NOMO-1 (cell line): ENCODE data around the gene EPHA5.
"Not testable (repeated sequence)": the region's sequence is repeated elsewhere in the genome, so short reads cannot be mapped to it uniquely, and the experiment has no call there.

Experiments
- DNase-seq, 2 experiments: peaks; one replicate each; lab custom pipeline; 2025; ENCODE audit not compliant: unreplicated experiment in 2 of 2; lab: John Stamatoyannopoulos, UW

EPHA5 gene

DNA sequence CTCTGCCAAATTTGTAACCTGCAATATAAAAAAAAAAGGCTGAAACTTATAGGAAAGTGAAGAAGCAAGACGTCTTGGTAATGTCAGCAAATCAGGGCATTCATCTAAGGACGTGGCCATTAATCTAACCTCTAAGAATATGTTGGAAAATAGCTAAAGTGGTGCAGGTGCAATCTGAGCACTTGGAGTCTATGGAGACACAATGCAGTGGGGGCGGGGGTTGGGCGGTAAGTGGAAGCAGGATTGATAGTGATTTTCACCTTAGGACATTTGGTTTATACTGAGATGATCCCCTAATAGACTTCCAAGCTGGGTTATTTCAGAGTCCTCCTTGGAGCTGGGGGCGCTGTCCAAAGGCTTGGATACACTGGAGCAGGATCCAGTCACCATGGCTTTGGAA, 283.4 kb downstream of the EPHA5 start:
- no peak for DNase-seq

DNA sequence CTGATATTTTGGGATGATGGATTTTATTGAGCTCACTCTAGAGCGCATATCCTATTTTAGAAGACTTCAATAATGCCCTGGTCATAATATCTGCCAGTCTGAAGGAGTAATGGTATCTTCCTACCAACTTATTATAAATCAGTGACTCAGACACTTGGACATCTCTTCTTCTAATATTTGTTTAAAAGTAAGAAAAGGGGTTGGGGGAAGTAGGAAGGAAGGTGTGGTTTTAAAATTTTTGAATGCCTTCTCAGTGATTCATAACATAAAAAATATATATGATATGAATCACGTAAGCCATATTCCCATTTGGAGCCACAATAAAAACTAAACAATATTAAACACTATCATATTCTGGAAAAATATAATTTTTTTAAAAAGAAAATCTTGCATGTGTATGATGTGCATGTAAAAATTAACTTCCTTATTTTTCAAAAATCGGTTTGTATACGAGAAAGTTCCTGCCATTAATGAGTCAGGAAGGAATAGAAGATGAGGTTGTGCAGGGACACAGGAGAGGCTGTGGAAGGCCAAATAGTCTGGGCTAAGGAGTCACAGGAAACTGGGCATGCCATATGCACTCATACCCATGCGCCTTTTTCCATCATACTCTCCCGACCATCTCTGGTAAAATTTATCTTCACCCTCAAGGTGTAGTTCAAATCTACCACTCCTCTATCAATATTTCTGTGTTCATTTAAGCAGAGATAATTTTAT, 286.5 kb downstream of the EPHA5 start:
- no peak for DNase-seq

DNA sequence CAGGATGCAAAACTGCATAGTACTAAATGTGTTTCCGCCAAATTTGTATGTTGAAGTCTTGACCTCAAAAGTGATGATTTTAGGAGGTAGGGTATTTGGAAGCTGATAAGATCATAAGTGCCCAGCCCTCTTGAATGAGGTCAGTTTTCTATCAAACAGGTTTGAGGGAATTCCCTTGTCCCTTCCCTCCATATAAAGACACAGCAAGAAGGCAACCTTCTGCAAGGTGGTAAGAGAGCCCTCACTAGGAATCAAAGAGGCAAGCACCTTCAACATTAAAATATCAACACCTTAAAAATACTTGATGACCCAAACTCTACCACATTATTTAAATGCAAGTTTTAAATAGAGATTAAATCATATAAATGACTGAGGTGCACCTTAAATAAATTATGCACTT, 288.6 kb downstream of the EPHA5 start:
- no peak for DNase-seq

DNA sequence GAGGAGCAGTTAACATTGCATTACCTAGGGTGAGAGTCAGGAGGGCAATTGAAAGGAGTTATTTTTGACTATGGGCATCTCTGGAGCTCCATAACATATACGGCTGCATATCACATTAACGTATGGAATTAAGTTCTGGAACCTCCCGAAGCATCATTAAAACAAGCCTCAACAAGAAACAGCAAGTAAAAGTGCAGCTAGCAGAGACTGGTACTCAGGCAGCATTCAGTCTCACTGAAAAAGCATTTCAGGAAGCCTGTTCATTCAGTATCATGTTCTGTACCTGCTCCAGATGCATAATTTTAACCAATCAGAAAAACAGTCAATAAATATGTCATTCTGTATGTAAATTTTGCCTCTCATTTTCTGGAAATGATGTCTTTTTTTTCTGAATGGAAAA, 299.6 kb downstream of the EPHA5 start:
- DNase-seq, result no peak

DNA sequence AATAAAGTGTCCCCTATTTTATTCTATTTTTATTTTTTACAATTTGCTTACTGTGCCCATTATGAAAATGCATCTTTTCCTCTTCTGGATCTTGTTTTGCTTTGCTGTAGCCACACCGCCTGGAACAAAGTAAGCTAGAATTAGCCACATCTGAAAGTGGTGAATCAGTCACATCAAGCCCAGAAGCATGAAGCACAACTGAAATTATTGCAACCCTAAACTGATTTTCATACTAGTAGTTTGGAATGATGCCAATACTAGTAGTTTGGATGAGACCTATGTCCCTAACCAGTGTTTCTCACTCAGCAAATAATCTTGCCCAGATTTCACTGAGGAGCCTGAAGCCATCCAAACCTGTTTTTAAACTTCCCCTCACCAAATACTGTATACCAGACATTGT, 303.0 kb downstream of the EPHA5 start:
- DNase-seq, result no peak

DNA sequence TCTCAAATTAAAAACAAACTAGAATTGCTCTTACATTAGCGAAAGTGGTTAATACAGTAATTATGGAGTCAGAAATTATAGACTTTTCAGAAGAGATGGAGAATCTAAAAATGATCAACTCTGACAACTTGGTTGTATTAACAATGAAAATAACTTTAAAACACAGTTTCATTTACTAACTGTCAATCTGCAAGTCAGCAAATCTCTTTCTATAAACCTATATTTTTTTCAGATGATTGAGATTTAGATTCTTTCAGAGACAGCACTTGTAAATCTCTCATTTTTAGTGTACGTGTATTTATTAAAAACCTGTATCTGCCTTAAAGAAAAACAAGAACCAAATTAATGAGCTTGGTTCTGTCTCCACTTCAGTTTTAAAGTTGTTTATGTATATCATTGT, 311.4 kb downstream of the EPHA5 start:
- no peak for DNase-seq

DNA sequence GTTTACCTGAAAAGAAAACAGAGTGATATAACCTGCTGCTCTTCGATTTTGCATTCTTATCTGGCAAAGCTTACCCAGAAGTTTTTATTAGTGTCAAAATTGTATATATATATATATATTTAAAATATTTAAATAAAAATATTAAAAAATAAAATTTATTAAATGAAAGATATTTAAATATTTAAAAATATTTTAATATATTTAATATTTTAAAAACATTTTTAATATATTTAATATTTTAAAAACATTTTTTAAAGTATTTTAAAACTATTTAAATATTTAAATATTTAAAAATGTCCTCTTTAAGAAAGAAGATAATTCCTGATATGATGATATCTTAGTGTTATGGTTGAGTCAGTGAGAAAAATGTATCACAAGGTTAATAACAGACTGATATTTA, 317.2 kb downstream of the EPHA5 start:
- DNase-seq, result no peak

DNA sequence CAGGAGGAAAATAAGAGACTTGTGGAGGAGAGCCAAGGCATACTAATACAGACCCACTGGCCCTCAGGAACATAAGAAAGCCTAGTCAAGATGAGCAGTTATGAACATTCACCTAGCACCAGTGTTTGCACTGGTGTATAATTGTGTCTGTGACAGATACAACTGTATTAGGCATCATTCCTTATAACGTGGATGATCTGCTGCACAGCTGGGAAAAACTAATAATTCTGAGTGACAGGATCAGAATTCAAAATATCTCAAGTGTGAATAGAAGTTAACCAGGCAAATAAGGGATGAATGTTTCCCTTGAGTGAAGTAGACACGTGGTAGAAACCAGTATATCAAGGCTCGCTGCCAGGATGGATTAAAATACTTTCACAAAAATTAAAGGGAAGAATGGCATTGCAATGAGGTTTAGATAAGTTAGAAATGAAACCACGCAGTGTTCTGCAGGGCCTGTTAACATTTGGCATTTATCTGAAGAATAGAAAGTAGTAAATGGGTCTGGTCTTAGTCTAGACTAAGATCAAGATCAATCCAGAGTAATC, 325.9 kb downstream of the EPHA5 start:
- DNase-seq, result no peak

DNA sequence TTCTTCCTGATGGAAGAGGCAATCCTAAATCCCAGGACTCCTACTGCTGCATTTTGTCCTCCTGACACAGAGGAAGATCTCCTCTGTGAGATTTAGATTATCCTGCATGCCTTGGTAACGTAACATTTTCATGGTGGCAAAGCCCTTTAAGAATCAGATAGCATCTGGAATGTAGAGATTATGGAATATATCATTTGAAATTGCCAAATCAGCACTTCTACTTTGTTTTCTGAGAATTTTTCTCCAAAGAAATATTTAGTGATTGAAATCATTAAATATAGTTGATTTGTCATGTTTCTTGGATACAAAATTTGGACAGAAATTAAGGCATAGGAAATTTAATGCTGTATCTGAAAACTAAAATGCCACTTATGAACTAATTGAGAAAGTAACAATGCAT, 326.9 kb downstream of the EPHA5 start:
- DNase-seq, result no peak

DNA sequence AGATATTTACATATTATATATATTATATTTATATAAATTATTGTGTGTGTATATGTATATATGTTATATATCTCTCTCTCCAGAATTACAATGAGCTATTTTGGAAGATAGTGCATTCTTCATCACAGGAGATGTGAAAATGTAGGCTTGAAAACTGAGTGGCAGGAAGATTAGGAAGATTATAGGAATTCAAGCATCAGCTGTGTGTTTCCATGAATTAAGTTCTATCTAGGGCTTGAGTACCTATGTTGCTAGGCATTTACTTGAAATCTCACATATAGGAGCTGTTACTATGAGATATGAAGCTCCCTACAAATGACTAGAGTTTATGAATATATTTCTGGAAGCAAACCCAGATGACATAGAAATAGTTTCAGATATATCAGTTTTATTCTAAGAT, 328.7 kb downstream of the EPHA5 start:
- DNase-seq, result no peak

DNA sequence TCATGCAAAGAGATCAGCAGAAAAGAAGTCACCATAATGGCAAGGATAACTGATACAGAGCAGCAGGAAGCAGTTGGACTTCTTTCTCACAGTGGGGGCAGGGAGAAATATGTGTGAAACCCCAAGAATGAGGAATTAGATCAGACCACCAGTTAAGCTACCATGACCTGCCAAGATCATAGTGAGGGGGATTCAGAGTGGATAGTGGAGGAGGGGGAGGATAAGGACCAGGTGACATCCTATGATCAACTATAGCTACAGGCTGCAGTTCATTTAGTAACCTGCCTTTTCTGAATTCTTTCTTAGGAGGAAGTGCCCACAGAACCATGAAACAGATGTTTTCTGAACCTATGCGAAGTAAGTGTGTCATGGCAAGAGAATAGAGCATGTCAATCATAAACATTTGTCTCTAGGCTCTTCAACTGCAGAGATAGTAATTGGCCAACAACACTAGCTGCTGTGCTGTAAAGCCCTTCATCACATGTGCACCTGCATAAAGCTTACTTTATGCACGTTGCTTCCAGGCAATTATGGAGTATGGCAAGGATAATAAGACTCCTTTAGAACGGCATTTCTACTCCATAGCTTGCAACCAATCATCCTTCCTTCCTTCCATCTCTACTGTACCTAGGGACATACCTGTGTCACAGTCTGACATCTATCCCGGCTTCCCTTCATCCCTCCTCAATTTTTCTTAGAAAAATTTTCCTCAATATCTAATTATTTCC, 329.7 kb downstream of the EPHA5 start:
- no peak for DNase-seq

DNA sequence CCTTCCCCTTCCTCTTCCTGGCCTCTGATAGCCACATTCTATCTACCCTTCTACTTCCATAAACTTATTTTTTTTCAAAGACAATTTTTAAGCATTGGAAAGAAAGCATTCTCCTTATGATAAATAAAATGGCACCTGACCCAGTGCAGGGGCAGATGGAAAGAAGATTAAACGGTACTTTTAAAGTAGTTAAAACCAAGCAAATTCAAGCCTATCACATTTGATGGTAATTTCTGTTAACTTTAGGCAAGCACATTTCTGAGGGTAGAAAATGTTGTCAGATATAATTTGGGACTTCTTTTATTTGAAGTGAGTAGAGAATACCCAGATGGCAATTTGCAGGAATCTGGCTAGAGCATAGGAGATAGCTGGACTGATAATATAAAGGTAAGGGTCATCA, 332.9 kb downstream of the EPHA5 start:
- DNase-seq, result no peak

DNA sequence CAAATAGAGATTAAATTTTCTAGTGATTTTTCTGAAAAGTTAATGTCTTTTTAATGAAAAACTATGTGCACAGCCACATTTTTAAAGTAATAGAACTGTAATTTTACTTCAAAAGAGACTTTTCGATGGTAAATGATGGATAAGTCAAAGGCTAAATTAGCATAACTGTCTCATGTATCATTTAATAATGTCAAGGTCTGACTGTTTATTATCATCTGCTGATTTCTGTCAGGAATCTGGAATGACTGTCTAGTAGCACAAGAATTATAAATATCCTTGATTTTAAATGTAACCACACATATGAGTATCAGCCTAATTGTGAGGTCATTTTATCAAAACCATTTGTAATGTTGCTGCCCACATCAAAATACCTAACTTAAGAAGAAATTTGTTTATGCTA, 333.8 kb downstream of the EPHA5 start:
- no peak for DNase-seq

DNA sequence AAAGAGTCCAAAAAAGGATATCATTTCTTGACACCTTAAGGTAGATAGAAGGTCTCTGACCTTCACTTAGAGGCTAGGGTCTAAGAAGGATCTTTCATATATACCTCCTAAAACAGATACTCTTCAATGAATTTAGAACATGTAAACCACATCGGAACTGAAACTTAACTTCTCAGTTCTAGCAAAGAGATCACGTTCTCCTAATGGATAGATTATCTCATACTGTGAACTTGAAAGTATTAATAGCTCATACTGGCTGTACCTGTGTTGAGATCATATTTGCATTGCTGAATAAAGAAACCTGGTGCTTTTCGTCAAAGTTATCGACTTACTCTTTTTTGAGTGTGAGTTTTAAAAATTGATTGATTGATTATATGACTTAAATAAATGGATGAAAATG, 353.8 kb downstream of the EPHA5 start:
- DNase-seq, result no peak

DNA sequence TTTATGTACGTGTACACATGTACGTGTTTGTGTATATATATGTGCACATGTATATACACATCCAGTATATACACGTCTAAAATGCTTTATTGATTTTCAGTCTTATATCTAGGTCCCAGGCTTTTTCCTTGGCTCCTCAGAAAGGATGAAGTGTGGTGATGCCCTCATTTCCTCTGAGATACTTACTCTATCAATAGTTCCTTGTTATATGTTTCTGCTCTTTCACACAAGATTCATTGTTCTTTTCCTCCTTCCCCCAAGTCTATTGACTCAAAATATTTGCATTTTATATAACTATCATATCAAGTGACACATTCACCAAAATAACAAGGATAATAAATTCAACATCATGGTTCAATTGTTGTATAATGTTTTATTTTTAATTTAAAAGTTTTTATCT, 359.2 kb downstream of the EPHA5 start:
- no peak for DNase-seq

DNA sequence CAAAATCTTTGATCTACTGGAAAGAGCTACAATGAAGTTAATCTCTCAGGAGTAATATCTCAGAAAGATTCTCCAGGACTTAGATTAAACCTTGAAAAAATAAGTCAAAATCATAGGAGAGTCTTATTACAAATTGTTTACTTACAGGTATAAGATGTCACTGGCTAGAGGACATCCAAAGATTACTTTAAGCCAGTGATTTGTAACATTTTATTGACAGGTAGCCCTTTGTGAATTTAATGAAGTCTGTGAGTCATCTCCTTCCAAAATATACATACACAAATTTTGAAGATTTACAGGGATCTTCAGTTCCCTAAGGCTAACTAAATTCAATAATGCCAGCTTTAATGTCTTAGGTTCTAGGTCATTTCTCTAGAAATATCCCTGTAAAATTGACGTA, 359.7 kb downstream of the EPHA5 start:
- DNase-seq, result no peak

DNA sequence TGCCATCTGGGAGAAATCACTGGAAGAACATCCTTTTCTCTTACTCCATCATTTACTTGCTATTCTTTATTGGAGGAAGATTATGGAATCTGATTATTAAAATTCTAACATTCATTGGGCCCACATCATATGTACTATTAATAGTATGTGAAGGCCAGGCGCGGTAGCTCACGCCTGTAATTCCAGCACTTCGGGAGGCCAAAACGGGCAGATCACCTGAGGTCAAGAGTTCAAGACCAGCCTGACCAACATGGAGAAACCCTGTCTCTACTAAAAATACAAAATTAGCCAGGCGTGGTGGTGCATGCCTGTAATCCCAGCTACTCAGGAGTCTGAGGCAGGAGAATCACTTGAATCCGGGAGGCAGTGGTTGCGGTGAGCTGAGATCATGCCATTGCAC, 361.7 kb downstream of the EPHA5 start:
- not testable (repeated sequence) for DNase-seq

DNA sequence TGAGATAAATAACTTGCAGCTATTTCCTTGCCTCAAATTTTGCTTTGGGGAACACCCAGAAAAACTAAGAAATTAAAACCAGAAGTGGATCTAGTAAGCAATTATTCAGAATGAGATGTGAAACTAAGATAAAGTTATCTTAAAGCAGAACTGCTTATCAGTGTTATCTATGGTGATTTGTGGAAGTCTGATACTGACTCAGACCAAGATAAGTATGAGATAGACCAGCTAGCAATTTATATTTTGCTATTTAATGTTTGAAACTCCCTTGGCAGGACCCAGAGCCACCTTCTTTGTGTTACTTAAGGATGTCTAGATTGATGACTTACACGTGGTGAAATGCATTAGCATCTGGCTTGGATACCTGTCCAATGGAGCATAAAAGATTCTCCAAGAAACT, 368.1 kb downstream of the EPHA5 start:
- no peak for DNase-seq

DNA sequence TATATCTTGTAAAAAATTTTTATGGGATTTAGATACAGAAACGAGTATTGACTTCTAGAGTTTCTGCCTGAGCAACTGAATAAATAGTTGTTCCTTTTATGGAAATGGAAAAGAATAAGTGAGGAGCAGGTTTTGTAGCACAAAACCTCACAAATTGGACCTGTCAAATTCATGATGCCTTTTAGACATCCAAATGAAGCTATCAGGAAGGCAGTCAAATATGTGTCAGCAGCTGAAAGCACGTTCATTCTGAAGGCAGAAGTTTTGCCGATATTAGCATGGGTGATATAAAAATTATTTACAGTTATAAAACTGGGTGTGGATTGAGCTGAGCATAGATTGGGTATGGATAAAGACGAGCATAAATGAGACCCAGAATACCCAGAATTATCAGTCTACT, 374.0 kb downstream of the EPHA5 start:
- DNase-seq, result no peak

DNA sequence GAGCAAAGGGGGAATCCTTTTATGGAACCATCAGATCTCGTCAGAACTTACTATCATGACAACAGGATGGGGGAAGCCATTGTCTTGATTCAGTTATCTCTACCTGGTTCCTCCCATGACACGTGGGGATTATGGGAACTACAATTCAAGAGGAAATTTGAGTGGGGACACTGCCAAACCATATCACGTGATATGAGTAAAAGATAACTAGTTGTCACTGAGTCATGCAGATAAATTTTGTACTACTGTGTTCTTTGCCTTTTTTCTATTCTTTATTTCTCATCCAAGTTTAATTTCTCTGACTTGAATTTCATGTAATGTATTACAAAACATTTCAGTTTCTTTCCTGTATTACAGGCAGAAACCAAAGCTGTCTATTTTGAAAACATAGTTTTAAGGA, 383.2 kb downstream of the EPHA5 start:
- no peak for DNase-seq
